Calu3 (cell line): ENCODE results near the gene LSG1. TPM values are rescaled to one million over a fixed set of nuclear protein-coding genes. Genes with fewer than 3 reads are reported as not detected.

ENCODE experiments used
- BruUV-seq: library from RNA; stranded (reverse); fragments of 400-500 nt; replicated peaks from 2 replicates; lab custom pipeline; 2021; lab: Mats Ljungman, UMichigan
- CTCF ChIA-PET: fragments of 300-600 bp; sonication (Branson Sonifier 250); formaldehyde crosslinking; loops from one replicate; lab custom pipeline; 2022; ENCODE audit warnings: antibody characterized with exemption; lab: Charles Lee
- DNase-seq: peaks from one replicate; pipeline ENCODE4 v3.0.0; 2022
- H3K27ac Mint-ChIP-seq: one replicate; pipeline ENCODE4 v1.8.0; 2022; ENCODE audit warnings: mixed read lengths; ENCODE audit not compliant: unreplicated experiment
- H3K27me3 Mint-ChIP-seq: one replicate; pipeline ENCODE4 v1.8.0; 2022; ENCODE audit warnings: mixed read lengths; ENCODE audit not compliant: unreplicated experiment
- H3K36me3 Mint-ChIP-seq: one replicate; pipeline ENCODE4 v1.8.0; 2022; ENCODE audit warnings: mild to moderate bottlenecking, moderate library complexity, mixed read lengths; ENCODE audit not compliant: insufficient read depth, unreplicated experiment
- H3K4me1 Mint-ChIP-seq: one replicate; pipeline ENCODE4 v1.8.0; 2022; ENCODE audit warnings: mild to moderate bottlenecking, low read depth, mixed read lengths; ENCODE audit not compliant: unreplicated experiment
- H3K4me3 Mint-ChIP-seq: one replicate; pipeline ENCODE4 v1.8.0; 2022; ENCODE audit warnings: mild to moderate bottlenecking, low read depth, moderate library complexity, mixed read lengths; ENCODE audit not compliant: unreplicated experiment
- H3K9me3 Mint-ChIP-seq: one replicate; pipeline ENCODE4 v1.8.0; 2022; ENCODE audit warnings: low read depth, mixed read lengths; ENCODE audit not compliant: unreplicated experiment
- intact Hi-C: fragments of 100-400 bp; cut with micrococcal nuclease; formaldehyde crosslinking; loops from one replicate; pipeline ENCODE4 v1.10.0; 2022; ENCODE audit not compliant: unreplicated experiment
- total RNA-seq: library from RNA; stranded (reverse); gene quantifications from 2 replicates; pipeline ENCODE4 v1.2.3, GENCODE V29; 2022
- TF ChIP-seq, protein P1 (sequence below): fragments of 200-600 bp; IDR thresholded peaks from one replicate; pipeline ENCODE4 v1.8.0; 2022; ENCODE audit warnings: antibody characterized with exemption; ENCODE audit not compliant: unreplicated experiment

LSG1 gene
- total RNA-seq, 1 experiment from 2014 or later = 86.3 TPM

DNA sequence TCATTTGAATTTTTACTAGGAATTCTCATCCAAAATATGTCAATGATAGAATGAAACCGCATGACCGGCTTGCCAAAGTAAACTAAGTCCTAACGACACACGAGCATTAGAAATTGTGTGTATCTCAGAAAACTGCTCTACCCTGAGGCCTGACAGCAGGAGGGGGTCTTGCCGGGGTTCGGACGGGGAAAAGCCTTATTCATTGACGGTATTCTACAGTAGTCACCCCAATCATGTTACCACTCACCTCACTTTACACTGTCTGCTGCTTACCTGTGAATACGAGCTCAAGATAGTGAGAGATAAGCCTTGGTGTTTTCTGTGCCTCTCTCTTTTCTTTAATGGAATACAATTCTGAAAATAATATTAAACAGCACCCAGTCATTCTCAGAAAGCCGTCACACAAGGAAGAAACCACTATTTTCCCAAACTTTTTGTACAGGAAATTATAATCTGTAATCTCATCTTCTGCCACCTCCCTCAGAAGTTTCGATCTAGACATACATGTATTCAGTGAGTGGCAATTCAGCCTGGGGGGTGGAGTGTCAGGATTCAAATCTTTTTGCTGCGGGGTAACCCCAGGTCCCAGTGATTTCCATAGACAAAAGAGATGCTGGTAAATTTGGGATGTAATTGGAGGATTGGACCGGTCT, 13.2 kb upstream of the LSG1 start:
- CTCF ChIA-PET = interaction anchor here (1.0 to 3.2 kb wide), 2 partner anchors 13 to 27 kb away, joined by 3 to 27 read pairs; partner anchors contain the start of gene LSG1
- Mint-ChIP-seq H3K36me3 (peaks cover 31% of the 10 kb centered on the region), H3K4me1 (peaks cover 29% of the 10 kb centered on the region), H3K4me3 (peak overlapping the region; percentile 90), H3K27me3 (peaks cover 36% of the 10 kb centered on the region), H3K9me3 (no peaks in the 10 kb centered on the region), H3K27ac (no peak overlapping the region)
- BruUV-seq = no TSS peak
- intact Hi-C loops = loop anchor here (10.0 kb wide), 3 partner anchors 80 to 830 kb away; no protein-coding TSS in a partner anchor
- TF ChIP-seq, protein P1, sequence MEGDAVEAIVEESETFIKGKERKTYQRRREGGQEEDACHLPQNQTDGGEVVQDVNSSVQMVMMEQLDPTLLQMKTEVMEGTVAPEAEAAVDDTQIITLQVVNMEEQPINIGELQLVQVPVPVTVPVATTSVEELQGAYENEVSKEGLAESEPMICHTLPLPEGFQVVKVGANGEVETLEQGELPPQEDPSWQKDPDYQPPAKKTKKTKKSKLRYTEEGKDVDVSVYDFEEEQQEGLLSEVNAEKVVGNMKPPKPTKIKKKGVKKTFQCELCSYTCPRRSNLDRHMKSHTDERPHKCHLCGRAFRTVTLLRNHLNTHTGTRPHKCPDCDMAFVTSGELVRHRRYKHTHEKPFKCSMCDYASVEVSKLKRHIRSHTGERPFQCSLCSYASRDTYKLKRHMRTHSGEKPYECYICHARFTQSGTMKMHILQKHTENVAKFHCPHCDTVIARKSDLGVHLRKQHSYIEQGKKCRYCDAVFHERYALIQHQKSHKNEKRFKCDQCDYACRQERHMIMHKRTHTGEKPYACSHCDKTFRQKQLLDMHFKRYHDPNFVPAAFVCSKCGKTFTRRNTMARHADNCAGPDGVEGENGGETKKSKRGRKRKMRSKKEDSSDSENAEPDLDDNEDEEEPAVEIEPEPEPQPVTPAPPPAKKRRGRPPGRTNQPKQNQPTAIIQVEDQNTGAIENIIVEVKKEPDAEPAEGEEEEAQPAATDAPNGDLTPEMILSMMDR = no peak
- no peak for DNase-seq

DNA sequence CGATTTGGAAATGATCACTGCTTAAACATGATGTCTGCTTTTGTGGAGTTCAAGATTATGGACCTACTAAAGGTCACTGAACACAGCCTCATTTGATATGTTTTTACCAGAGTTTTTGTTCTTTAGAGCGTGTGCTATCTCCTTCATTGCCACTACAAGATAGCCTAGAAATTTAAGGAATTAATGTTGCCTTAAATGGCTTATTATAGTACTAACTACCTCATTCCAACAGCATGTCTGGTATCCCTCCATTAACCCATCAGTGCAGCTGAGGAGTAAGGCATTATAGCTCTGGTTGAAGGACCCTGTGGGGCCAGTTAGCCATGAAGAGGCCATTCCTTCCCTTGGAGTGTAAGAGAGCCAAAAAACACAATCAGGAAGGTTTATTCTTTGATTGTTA, 11.4 kb upstream of the LSG1 start:
- H3K27ac Mint-ChIP-seq = no peak overlapping the region
- no peak overlapping the region for H3K4me3 Mint-ChIP-seq
- CTCF ChIA-PET = interaction anchor here (0.7 to 2.7 kb wide), 32 partner anchors 8 to 588 kb away, joined by 3 to 83 read pairs (median 6); partner anchors contain the start of genes LSG1 and XXYLT1
- TF ChIP-seq, protein P1 = no peak
- H3K36me3 Mint-ChIP-seq = peaks cover 31% of the 10 kb centered on the region
- peaks cover 43% of the 10 kb centered on the region for H3K27me3 Mint-ChIP-seq
- no TSS peak for BruUV-seq
- no peaks in the 10 kb centered on the region for H3K9me3 Mint-ChIP-seq
- intact Hi-C loops = loop anchor here (2.0 to 10.0 kb wide), 6 partner anchors 57 to 831 kb away; no protein-coding TSS in a partner anchor
- DNase-seq = no peak
- peaks cover 29% of the 10 kb centered on the region for H3K4me1 Mint-ChIP-seq

DNA sequence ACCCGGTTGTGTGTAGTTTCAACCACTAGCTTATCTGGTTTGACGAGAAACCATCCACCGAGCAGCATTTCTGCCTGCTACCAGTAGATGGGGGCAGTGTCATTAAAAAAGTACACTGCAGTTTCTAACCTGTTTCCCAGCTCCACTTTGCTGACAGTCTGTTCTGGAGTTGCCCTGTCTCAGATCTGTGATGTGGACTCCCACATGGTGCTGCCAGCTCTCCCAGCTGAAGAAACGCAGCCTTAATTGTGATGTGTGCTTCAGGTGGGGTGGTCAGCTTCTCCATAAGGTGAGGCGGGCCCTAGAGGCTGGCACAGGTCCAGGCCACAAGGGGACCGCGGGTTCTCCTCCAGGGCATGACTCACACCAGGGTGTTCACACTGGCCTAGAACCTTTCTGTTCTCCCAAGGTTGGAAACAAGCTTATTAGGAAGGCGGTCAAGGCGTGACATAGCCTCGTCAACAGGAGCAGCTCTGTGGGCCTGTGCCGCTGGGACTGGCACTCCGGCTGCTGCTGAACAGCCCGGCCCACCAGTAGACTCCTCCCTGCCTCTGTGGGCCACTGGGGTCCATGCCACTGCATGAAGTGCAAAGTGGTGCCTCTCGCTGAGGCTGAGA, 10.8 kb upstream of the LSG1 start:
- Mint-ChIP-seq H3K9me3 (no peaks in the 10 kb centered on the region), H3K36me3 (peaks cover 31% of the 10 kb centered on the region), H3K4me1 (peaks cover 29% of the 10 kb centered on the region), H3K4me3 (peak overlapping the region; percentile 6), H3K27me3 (peaks cover 41% of the 10 kb centered on the region), H3K27ac (no peak overlapping the region)
- peak; percentile 89 for DNase-seq
- intact Hi-C loops = loop anchor here (1.0 to 10.0 kb wide), 7 partner anchors 58 to 832 kb away; no protein-coding TSS in a partner anchor
- TF ChIP-seq, protein P1 = peak; percentile 96
- no TSS peak for BruUV-seq
- CTCF ChIA-PET = interaction anchor here (0.5 to 2.7 kb wide), 47 partner anchors 8 to 860 kb away, joined by 3 to 83 read pairs (median 5); partner anchors contain the start of genes LSG1 and XXYLT1

DNA sequence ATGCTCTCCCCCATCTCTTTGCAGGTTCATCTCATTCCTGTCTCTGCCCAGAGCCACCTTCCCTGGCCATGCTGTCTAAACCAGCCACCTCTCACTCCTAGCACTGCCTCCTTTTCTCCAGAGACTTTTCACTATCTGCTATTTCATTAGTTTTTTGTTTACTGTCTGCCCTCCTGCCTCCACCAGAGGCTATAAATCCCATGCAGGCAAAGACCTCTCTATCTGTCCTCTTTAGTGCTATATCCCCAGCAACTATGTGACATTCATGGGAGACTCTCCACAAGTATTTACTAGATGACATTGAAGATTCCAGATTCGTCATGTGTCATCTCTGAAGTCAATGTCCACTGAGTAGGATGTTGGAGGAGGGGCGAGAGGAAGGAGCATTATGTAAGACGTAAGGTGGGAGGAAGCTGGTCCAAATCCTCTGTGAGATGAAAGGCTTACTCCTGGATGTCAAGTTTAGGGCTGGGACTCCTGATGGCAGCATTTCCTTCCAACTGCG, 10.2 kb upstream of the LSG1 start:
- intact Hi-C loops = loop anchor here (1.0 to 10.0 kb wide), 7 partner anchors 59 to 833 kb away; no protein-coding TSS in a partner anchor

More for the DNA sequence above, 10.2 kb upstream of the LSG1 start:
- CTCF ChIA-PET = interaction anchor here (0.5 to 2.7 kb wide), 45 partner anchors 11 to 589 kb away, joined by 3 to 83 read pairs (median 6); partner anchors contain the start of genes LSG1 and XXYLT1
- Mint-ChIP-seq H3K27me3 (peaks cover 39% of the 10 kb centered on the region), H3K27ac (no peak overlapping the region), H3K4me3 (no peak overlapping the region), H3K36me3 (peaks cover 27% of the 10 kb centered on the region), H3K4me1 (peaks cover 26% of the 10 kb centered on the region), H3K9me3 (no peaks in the 10 kb centered on the region)
- no peak for DNase-seq
- TF ChIP-seq, protein P1 = no peak
- no TSS peak for BruUV-seq
